ENCODE data around the gene ALKBH8. TPM values are rescaled to one million over a fixed set of nuclear protein-coding genes. Genes with fewer than 3 reads are reported as not detected.

ALKBH8 gene
- total RNA-seq, 1 donor from 2014 or later, result 13.0 TPM

- H3K4me3 Mint-ChIP-seq (ENCODE audit: unreplicated experiment), result peak within 1 kb of the TSS; percentile 91
- Histone ChIP-seq H3K27ac (ENCODE audit: low read depth, low read length) (peak within 1 kb of the TSS; percentile 76), H3K36me3 (ENCODE audit: insufficient read depth, low read length) (no peaks in the 10 kb centered on the region), H3K9me3 (ENCODE audit: insufficient read depth, low read depth, low read length) (no peaks in the 10 kb centered on the region), H3K4me2 (ENCODE audit: low read length) (peak within 1 kb of the TSS; percentile 87), H3K9ac (ENCODE audit: low read length) (peak within 1 kb of the TSS; percentile 93), H2AFZ (ENCODE audit: low read depth, low read length) (peak within 1 kb of the TSS; percentile 88), H3K79me2 (ENCODE audit: insufficient read depth, low read length) (peaks cover 24% of the 10 kb centered on the region), H3K4me1 (ENCODE audit: insufficient read depth, low read length) (peaks cover 9% of the 10 kb centered on the region), H3K27me3 (ENCODE audit: insufficient read depth, low read length) (no peaks in the 10 kb centered on the region), H3K4me3 (ENCODE audit: insufficient read depth, low read depth, low read length) (peak within 1 kb of the TSS; percentile 100), H4K20me1 (ENCODE audit: insufficient read depth, low read length) (no peaks in the 10 kb centered on the region)
- H3K36me3 Mint-ChIP-seq (ENCODE audit: low read depth, unreplicated experiment), result no peaks in the 10 kb centered on the region
- H3K9me3 Mint-ChIP-seq (ENCODE audit: unreplicated experiment), result peaks cover 7% of the 10 kb centered on the region
- peak within 1 kb of the TSS; percentile 35 for H3K27ac Mint-ChIP-seq (ENCODE audit: unreplicated experiment)
- H3K27me3 Mint-ChIP-seq (ENCODE audit: low read depth, unreplicated experiment), result peaks cover 3% of the 10 kb centered on the region
- FAIRE-seq (peak; percentile 96), DNase-seq (ENCODE audit: low read depth) (peak; percentile 94)
- H3K4me1 Mint-ChIP-seq (ENCODE audit: low read depth, unreplicated experiment), result peaks cover 6% of the 10 kb centered on the region
- TF ChIP-seq CTCF (IDR thresholded peaks at IDR 0.05; ENCODE audit: insufficient read depth, low read depth, low read length) (no peak), EZH2 (IDR thresholded peaks at IDR 0.05; ENCODE audit: insufficient read depth, low read length) (no peak)
Observed at GRCh38 chr11:107457558-107458271, 107.8 kb downstream of the ALKBH8 start, which contains the start of gene CWF19L2. Gene CWF19L2, minus strand, starts transcription at chr11:107457825. Its CDS starts 9 bp downstream, at chr11:107457816.

- Histone ChIP-seq H3K4me2 (ENCODE audit: low read length) (peak overlapping the region; percentile 87), H3K36me3 (ENCODE audit: insufficient read depth, low read length) (peaks cover 4% of the 10 kb centered on the region), H3K79me2 (ENCODE audit: insufficient read depth, low read length) (peaks cover 24% of the 10 kb centered on the region), H3K27me3 (ENCODE audit: insufficient read depth, low read length) (no peaks in the 10 kb centered on the region), H4K20me1 (ENCODE audit: insufficient read depth, low read length) (no peaks in the 10 kb centered on the region), H3K27ac (ENCODE audit: low read depth, low read length) (peak overlapping the region; percentile 76), H3K9me3 (ENCODE audit: insufficient read depth, low read depth, low read length) (no peaks in the 10 kb centered on the region), H3K9ac (ENCODE audit: low read length) (peak overlapping the region; percentile 93), H3K4me1 (ENCODE audit: insufficient read depth, low read length) (peaks cover 9% of the 10 kb centered on the region), H3K4me3 (ENCODE audit: insufficient read depth, low read depth, low read length) (peak overlapping the region; percentile 100), H2AFZ (ENCODE audit: low read depth, low read length) (peak overlapping the region; percentile 88)
- DNase-seq (ENCODE audit: low read depth) (no peak), FAIRE-seq (no peak)
- H3K9me3 Mint-ChIP-seq (ENCODE audit: unreplicated experiment), result peaks cover 2% of the 10 kb centered on the region
- no peaks in the 10 kb centered on the region for H3K36me3 Mint-ChIP-seq (ENCODE audit: low read depth, unreplicated experiment)
- H3K4me1 Mint-ChIP-seq (ENCODE audit: low read depth, unreplicated experiment), result peaks cover 6% of the 10 kb centered on the region
- peak overlapping the region; percentile 35 for H3K27ac Mint-ChIP-seq (ENCODE audit: unreplicated experiment)
- TF ChIP-seq CTCF (IDR thresholded peaks at IDR 0.05; ENCODE audit: insufficient read depth, low read depth, low read length) (no peak), EZH2 (IDR thresholded peaks at IDR 0.05; ENCODE audit: insufficient read depth, low read length) (no peak)
- H3K27me3 Mint-ChIP-seq (ENCODE audit: low read depth, unreplicated experiment), result peaks cover 3% of the 10 kb centered on the region
- peak overlapping the region; percentile 91 for H3K4me3 Mint-ChIP-seq (ENCODE audit: unreplicated experiment)
Observed at GRCh38 chr11:107457205-107457557, 108.4 kb downstream of the ALKBH8 start.
